Activated gamma-delta T cell (primary cell): ENCODE data around the gene SPATC1L.

Experiments used
- DNase-seq: peaks from one replicate; lab custom pipeline; 2025; lab: John Stamatoyannopoulos, UW

SPATC1L gene

GRCh38 chr21:46131838-46132651 lies 52.2 kb downstream of the SPATC1L start:
- no peak for DNase-seq

DNA sequence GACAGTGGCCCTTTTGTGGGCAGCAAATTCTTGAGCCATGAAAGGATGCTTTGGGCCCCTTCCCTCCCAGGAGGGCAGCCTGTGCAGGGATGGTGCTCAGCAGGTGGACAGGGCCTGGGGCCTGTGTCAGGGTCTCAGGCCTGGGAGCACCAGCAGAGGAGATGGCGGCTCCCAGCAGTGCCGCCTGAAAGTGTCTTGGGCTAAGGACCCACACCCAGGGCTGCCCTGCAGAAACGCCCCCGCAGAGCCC lies 52.7 kb downstream of the SPATC1L start:
- DNase-seq, result no peak

- no peak for DNase-seq
Observed at GRCh38 chr21:46130831-46131587, 53.2 kb downstream of the SPATC1L start.

DNA sequence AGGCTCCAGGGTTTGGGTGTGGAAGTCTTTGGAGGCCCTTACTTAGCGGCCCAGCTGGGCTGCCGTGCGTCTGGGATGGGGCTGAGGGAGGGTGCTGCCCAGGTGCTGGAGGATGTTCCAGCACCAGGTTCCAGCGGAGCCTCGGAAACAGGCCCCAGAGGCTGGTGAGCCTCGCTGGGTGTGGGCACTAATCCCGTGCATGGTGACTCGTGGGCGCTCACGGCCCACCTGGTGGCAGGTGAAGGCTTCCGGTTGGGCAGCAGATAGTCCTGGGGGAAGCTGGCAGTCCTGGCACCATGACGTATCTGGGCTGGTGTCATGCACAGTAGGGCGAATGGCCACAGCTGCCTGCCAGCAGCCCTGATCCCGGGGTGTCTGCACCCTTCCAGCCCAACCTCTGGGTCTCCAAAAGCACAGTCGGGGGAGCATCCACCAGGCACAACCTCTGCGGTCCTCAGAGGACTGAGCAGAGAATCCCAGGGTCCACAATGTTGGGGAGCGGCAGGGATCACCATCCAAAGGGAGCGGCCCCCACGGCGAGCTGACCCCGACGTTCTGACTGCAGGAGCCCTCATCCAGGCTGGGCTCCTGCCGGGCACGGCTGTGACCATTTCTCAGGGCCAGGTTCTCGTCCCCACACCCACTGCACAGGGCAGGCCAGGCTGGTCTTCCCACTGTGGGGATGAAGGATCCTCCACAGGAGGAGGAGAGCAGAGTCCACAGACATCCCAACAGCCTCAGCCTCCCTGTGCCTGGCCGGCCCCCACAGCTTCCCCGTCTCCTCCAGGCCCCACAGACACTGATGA lies 54.2 kb downstream of the SPATC1L start:
- no peak for DNase-seq

DNA sequence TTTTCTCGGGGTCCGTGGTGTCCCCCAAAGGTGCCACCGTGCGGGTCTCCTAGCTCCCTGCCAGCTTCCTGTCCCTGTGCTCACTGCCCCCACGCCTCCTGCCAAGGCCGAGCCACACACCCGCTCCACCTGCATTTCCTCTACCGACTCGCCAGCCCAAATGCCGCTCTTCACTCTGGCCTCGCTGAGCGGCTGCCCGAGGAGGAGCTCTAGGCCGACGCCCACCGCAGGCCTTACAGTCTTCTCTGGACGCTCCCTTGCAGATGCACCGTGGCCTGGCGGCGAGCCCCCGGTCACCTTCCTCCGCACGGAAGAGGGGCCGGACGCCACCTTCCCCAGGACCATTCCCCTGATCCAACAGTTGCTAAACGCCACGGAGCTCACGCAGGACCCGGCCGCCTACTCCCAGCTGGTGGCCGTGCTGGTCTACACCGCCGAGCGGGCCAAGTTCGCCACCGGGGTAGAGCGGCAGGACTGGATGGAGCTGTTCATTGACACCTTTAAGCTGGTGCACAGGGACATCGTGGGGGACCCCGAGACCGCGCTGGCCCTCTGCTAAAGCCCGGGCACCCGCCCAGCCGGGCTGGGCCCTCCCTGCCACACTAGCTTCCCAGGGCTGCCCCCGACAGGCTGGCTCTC lies 55.2 kb downstream of the SPATC1L start:
- no peak for DNase-seq

DNA sequence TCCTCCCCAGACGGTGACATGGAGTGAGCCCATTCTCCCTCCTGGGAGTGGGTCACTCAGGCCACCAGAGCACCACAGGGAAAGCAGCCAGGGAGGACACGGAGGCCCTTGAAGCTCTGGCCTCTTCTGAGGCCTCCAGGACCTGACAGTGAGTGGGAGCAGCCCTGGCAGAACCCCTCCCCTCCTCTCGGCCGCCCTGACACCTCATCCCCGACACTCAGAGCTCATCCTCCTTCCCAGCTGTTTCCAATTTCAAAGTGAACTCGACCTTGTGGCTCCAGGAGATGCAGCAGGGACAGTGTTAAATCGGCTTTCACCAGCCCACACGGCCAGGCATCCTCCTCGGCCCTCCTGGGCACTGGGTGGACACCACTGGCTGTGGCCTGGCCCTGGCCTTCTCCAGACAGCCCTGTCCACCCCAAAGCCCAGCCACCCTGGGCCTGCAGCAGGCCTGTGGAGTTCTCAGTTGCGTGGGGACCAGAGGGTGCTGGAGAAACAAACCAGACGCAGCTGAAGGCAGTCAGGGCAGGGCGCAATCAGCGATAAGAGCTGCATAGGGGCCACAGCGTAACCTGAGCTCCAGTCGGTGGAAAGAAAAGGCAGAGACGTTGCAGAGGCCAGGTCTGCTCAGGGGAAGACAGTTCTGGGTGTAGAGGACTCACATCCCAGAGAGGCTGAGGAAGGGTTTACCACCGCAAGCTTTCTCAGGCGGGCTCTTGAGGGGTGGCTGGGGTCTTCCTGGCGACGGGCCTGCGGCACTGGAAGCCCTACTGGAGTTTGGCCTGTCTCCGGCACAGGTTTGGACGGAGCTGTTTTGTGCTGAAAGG lies 55.9 kb downstream of the SPATC1L start:
- DNase-seq, result no peak

DNA sequence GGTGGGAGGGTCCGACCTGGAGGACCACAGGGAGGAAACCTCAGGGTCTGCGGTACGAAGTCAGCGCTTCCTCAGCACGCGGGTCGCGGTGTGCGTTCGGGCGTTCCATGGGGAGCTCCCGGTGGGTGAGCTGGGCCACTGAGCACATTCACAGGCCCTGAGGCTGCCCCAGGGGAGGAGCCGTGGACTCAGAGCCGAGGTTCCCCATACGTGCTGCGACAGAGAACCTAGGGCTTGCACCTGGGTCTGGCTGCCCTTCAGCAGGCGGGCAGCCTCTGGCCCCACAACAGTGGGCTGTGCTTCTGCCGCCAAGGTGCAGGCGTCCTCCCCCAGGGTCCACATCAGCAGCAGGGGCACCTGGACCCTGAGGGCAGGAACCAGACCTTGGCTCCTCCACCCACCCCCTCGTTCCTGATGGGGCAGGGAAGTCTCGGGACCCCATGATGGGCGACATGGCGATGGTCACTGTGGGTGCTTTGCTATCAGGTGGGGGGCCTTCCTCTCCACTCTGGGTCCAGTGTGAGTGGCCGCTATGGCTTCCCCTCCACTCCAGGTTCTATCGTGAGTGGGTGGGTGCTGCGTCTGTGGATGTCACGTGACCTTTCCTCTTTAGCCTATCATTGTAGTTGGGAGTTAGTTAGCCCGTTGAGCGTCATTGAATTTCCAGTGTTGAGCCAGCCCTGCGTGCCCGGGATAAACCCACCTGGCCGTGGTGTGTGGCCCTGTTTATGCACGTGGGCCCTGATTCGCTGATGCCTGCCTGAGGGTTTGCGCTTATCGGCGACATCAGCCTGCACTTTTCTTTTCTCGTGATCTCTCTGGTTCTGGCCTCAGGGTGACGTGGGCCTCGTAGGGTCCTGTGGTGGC lies 56.8 kb downstream of the SPATC1L start:
- no peak for DNase-seq

DNA sequence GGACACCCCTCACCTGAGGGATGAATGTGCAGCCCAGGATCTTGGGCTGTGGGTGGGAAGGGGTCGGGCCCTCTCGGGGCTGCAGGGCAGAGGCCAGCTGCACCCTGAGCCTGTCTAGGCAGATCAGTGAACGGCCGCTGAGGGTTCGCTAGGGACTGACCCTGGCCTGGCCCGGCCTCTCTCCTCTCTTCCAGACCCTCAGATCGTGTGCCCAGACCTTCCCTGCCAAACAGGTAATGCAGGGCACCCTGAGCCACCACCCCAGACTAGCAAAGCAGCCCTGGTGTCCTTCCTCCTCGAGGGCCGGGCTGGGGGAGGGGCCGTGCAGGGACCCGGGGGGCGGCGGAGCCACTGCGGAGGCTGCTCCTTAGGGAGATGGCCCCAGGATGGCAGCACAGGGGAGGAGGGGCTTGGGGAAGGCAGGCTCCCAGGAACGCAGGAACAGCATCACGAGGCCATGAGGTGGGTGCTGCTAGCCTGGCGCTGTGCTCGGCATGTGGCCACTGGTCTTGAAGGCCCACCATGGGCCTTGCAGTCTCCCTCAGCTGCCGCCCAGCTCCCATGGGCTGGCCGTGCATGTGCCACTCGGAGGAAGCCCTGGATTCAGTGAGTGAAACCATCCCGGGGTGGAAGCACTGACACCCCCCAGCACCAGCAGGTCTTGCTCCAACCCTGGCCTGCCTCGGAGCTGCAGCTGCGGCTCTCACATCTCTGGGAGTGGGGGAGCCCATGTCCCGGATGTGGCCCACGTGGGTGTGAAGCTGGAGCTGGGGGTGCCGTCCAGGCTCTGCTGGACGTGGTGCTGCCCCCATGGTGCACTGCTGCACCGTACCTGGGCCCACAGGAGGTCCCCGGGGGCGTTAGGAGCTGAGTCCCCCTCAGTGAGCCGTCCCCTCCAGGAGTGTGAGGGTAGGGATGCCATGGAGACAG lies 57.7 kb downstream of the SPATC1L start:
- DNase-seq, result no peak

GRCh38 chr21:46125846-46126301 lies 58.4 kb downstream of the SPATC1L start:
- no peak for DNase-seq

- no peak for DNase-seq
Observed at GRCh38 chr21:46124926-46125845, 59.1 kb downstream of the SPATC1L start.

GRCh38 chr21:46124083-46124925 lies 60.0 kb downstream of the SPATC1L start:
- no peak for DNase-seq

DNA sequence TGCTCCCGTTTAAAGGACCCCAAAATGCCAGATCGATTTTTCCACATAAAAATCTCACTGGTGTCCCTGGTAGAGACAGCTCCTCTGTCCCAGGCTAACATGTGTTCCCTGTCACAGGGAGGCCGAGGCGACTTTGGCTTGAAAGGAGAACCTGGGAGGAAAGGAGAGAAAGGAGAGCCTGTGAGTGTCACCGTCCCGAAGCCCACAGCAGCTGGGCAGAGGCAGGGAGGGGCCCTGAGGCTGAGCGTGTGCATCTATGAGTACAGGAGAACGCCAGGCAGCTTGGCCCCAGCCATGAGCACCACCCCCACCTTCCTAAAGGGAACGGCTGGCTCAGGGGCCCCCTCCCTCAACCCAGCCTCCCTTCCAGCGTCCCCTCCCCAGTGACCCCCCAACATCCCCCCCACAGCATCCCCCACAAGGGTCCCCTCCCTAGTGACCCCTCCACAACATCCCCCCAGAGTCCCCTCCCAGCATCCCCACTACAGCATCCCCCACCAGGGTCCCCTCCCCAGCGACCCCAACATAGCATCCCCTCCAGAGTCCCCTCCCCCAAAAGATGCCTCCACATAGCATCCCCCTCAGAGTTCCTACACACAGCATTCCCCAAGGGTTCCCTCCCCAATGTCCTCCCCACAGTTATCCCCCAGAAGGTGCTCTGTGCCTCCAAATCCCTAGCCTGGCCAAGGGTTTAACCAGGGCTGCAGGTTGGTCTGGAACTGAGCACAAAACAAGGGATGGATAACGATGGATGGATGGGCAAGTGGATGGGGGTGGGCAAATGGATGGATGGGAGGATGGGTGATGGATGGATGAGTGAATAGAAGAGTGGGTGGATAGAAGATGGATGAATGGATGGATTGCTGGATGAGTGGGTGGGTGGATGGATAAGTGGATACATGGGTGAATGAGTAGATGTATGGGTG lies 61.2 kb downstream of the SPATC1L start:
- DNase-seq, result no peak

- DNase-seq, result no peak
Observed at GRCh38 chr21:46122237-46122671, 62.0 kb downstream of the SPATC1L start.

GRCh38 chr21:46121286-46122221 lies 62.7 kb downstream of the SPATC1L start:
- DNase-seq, result no peak
